Thyroid gland (tissue), 4 donors: Measurements from ENCODE around the gene C10orf90. TPM values are rescaled to one million over a fixed set of nuclear protein-coding genes. Genes with fewer than 3 reads are reported as not detected.

Source experiments
- DNase-seq, 2 donors: peaks; one replicate each; pipeline ENCODE4 v3.0.0-alpha.2; 2019
- H3K27ac ChIP-seq, 3 donors: fragments of 200-600 bp; sonication (generic); 1 replicate in 2 of 3; 2 replicates in 1 of 3; pipeline ENCODE4 v1.5.1; 2016 to 2019; ENCODE audit warnings: mild to moderate bottlenecking in 1 of 3, moderate library complexity in 1 of 3
- H3K27me3 ChIP-seq: fragments of 200-600 bp; sonication (generic); one replicate; pipeline ENCODE4 v1.5.1; 2019
- H3K36me3 ChIP-seq, 2 donors: fragments of 200-600 bp; sonication (generic); one replicate each; pipeline ENCODE4 v1.5.1; 2016 to 2019
- H3K4me1 ChIP-seq, 2 donors: fragments of 200-600 bp; sonication (generic); one replicate each; pipeline ENCODE4 v1.5.1; 2017 to 2019
- H3K4me3 ChIP-seq, 3 donors: fragments of 200-600 bp; sonication (generic); replicated peaks in 1 of 3; 1 replicate in 2 of 3; 2 replicates in 1 of 3; pipeline ENCODE4 v1.5.1; 2016; ENCODE audit warnings: mild to moderate bottlenecking in 1 of 3
- H3K9me3 ChIP-seq: fragments of 200-600 bp; sonication (generic); one replicate; pipeline ENCODE4 v1.5.1; 2017
- CTCF ChIP-seq, 6 experiments: fragments of 200-600 bp in 3 of 6; fragments of 450-650 bp in 3 of 6; sonication (generic) in 3 of 6; IDR thresholded peaks; one replicate each; pipeline ENCODE4 v1.5.1; 2016 to 2019; ENCODE audit warnings: antibody characterized with exemption in 6 of 6, mild to moderate bottlenecking in 2 of 6, inconsistent platforms in 1 of 6, moderate library complexity in 1 of 6
- POLR2A ChIP-seq, 2 donors: fragments of 450-650 bp; IDR thresholded peaks; one replicate each; pipeline ENCODE4 v1.6.1; 2017; ENCODE audit warnings: antibody characterized with exemption in 2 of 2, mild to moderate bottlenecking in 2 of 2, moderate library complexity in 1 of 2
- WGBS, 2 donors: methylation state at CpG; one replicate each; pipeline ENCODE4 v1.1.5; 2017; 5-methylcytosine and 5-hydroxymethylcytosine counted together
- intact Hi-C: fragments of 100-400 bp; cut with DNase I; formaldehyde crosslinking; loops from one replicate; pipeline ENCODE4 v1.15.1; 2023
- total RNA-seq, 4 donors: library from RNA; depleted of rRNA; stranded (reverse); fragments of >200 nt; gene quantifications; one replicate each; pipeline ENCODE4 v1.2.3, GENCODE V29; 2016

C10orf90 gene
- total RNA-seq, 4 donors from 2014 or later = 0.45 to 5.1 (median 2.0) TPM

- Histone ChIP-seq H3K27ac (no peak overlapping the region), H3K9me3 (no peaks in the 10 kb centered on the region), H3K36me3 (no peaks in the 10 kb centered on the region), H3K27me3 (no peaks in the 10 kb centered on the region), H3K4me1 (no peaks in the 10 kb centered on the region), H3K4me3 (no peak overlapping the region)
- intact Hi-C loops = no loop called here
- WGBS, 2 donors = 73 to 77% methylated on average over 10 of the region's 10 CpGs
- TF ChIP-seq POLR2A (IDR thresholded peaks at IDR 0.05) (no peak), CTCF (IDR thresholded peaks at IDR 0.05) (no peak)
- DNase-seq = no peak
Observed at GRCh38 chr10:126580873-126581647, 89.4 kb downstream of the C10orf90 start.

- Histone ChIP-seq H3K4me1 (no peaks in the 10 kb centered on the region), H3K27me3 (no peaks in the 10 kb centered on the region), H3K4me3 (no peak overlapping the region), H3K9me3 (no peaks in the 10 kb centered on the region), H3K27ac (no peak overlapping the region), H3K36me3 (no peaks in the 10 kb centered on the region)
- DNase-seq = no peak
- WGBS, 2 donors = 87 to 97% methylated on average over 2 of the region's 2 CpGs
- TF ChIP-seq POLR2A (IDR thresholded peaks at IDR 0.05) = no peak
- TF ChIP-seq CTCF (IDR thresholded peaks at IDR 0.05) = no peak
- intact Hi-C loops = no loop called here
Observed at GRCh38 chr10:126576336-126576735, 94.2 kb downstream of the C10orf90 start.

- no peaks in the 10 kb centered on the region for H3K36me3 ChIP-seq
- H3K9me3 ChIP-seq = no peaks in the 10 kb centered on the region
- intact Hi-C loops = no loop called here
Observed at GRCh38 chr10:126570621-126571602, 99.6 kb downstream of the C10orf90 start.

GRCh38 chr10:126570245-126570570 is 100.3 kb downstream of the C10orf90 start:
- no peaks in the 10 kb centered on the region for H3K9me3 ChIP-seq
- no peaks in the 10 kb centered on the region for H3K4me1 ChIP-seq
- no peak overlapping the region for H3K4me3 ChIP-seq
- DNase-seq = no peak
- intact Hi-C loops = no loop called here
- H3K27me3 ChIP-seq = no peaks in the 10 kb centered on the region
- 75 to 78% methylated on average over 4 of the region's 4 CpGs for WGBS, 2 donors
- H3K36me3 ChIP-seq = no peaks in the 10 kb centered on the region
- no peak overlapping the region for H3K27ac ChIP-seq
- no peak for TF ChIP-seq CTCF (IDR thresholded peaks at IDR 0.05)
- TF ChIP-seq POLR2A (IDR thresholded peaks at IDR 0.05) = no peak

More at GRCh38 chr10:126570621-126571602, 99.6 kb downstream of the C10orf90 start:
- no peaks in the 10 kb centered on the region for H3K27me3 ChIP-seq
- WGBS, 2 donors = 65 to 72% methylated on average over 12 of the region's 12 CpGs
- H3K27ac ChIP-seq = no peak overlapping the region
- H3K4me3 ChIP-seq = no peak overlapping the region
- DNase-seq = peak; percentile 32 to 35
- H3K4me1 ChIP-seq = no peaks in the 10 kb centered on the region
- no peak for TF ChIP-seq POLR2A (IDR thresholded peaks at IDR 0.05)
- peak in 1 of 6 experiments; percentile 13 for TF ChIP-seq CTCF (IDR thresholded peaks at IDR 0.05)
